ENCODE data around the gene STC2. TPM values are rescaled to one million over a fixed set of nuclear protein-coding genes. Genes with fewer than 3 reads are reported as not detected.

Gene STC2
- total RNA-seq, 1 experiment from 2014 or later = 57.0 TPM

DNA sequence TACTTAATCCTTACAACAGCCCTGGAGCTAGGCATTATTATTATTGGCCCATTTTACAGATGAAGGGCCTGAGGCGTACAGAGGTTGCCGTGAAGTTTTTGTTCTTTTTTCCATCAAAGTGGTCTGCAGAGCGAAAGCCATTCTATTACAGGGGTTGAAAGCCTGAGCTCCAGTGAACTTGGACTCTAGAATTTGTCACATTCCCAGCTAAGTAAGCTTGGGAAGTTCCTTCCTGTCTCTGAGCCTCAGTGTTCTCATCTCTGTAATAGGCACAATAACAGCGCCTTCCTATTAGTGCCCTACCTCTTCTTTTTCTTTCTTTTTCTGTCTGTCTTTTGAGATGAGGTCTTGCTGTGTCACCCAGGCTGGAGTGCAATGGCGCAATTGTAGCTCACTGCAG is 49.0 kb downstream of the STC2 start:
- Mint-ChIP-seq H3K4me3 (no peak overlapping the region), H3K4me1 (peaks cover 6% of the 10 kb centered on the region), H3K27me3 (ENCODE audit: low read depth) (peaks cover 42% of the 10 kb centered on the region)

GRCh38 chr5:173278641-173279040 is 49.6 kb downstream of the STC2 start:
- ATAC-seq (no peak), DNase-seq (ENCODE audit: low spot score) (no peak)
- CTCF ChIA-PET = interaction anchor here (0.9 to 1.8 kb wide), 2 partner anchors 16 to 294 kb away, joined by 3 to 4 read pairs; no protein-coding TSS in a partner anchor
- Mint-ChIP-seq H3K27me3 (ENCODE audit: low read depth) (peaks cover 36% of the 10 kb centered on the region), H3K27ac (no peak overlapping the region), H3K4me1 (peaks cover 6% of the 10 kb centered on the region), H3K36me3 (no peaks in the 10 kb centered on the region), H3K9me3 (peaks cover 4% of the 10 kb centered on the region; the same call in 1 of the 2 replicates), H3K4me3 (no peak overlapping the region)
- no peak for TF ChIP-seq CTCF (IDR thresholded peaks at IDR 0.05)
- POLR2A ChIA-PET = no interaction called here

More for the DNA sequence above, 49.0 kb downstream of the STC2 start:
- ChIA-PET CTCF (interaction anchor here (0.9 to 1.8 kb wide), 3 partner anchors 15 to 295 kb away, joined by 3 to 4 read pairs (median 3); no protein-coding TSS in a partner anchor), POLR2A (no interaction called here)
- Mint-ChIP-seq H3K9me3 (peaks cover 6% of the 10 kb centered on the region), H3K27ac (no peak overlapping the region), H3K36me3 (no peaks in the 10 kb centered on the region)
- no peak for TF ChIP-seq NR2C2 (CRISPR knock-in tag; IDR thresholded peaks at IDR 0.05)
- TF ChIP-seq TEAD1 (CRISPR knock-in tag; IDR thresholded peaks at IDR 0.05) = no peak
- no peak for TF ChIP-seq SMAD3 (CRISPR knock-in tag; IDR thresholded peaks at IDR 0.05; ENCODE audit: borderline replicate concordance)
- no peak for TF ChIP-seq JUN (CRISPR knock-in tag; IDR thresholded peaks at IDR 0.05)
- no peak for TF ChIP-seq SP1 (CRISPR knock-in tag; conservative IDR thresholded peaks at IDR 0.05)
- TF ChIP-seq NR1H2 (CRISPR knock-in tag; IDR thresholded peaks at IDR 0.05) = no peak
- TF ChIP-seq MXD4 (CRISPR knock-in tag; IDR thresholded peaks at IDR 0.05; ENCODE audit: borderline replicate concordance) = no peak
- TF ChIP-seq, protein P1, sequence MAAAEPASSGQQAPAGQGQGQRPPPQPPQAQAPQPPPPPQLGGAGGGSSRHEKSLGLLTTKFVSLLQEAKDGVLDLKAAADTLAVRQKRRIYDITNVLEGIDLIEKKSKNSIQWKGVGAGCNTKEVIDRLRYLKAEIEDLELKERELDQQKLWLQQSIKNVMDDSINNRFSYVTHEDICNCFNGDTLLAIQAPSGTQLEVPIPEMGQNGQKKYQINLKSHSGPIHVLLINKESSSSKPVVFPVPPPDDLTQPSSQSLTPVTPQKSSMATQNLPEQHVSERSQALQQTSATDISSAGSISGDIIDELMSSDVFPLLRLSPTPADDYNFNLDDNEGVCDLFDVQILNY (CRISPR knock-in tag; IDR thresholded peaks at IDR 0.05) = no peak
- no peak for TF ChIP-seq NR3C1 (CRISPR knock-in tag; conservative IDR thresholded peaks at IDR 0.05; ENCODE audit: low read depth)
- TF ChIP-seq, protein P2, sequence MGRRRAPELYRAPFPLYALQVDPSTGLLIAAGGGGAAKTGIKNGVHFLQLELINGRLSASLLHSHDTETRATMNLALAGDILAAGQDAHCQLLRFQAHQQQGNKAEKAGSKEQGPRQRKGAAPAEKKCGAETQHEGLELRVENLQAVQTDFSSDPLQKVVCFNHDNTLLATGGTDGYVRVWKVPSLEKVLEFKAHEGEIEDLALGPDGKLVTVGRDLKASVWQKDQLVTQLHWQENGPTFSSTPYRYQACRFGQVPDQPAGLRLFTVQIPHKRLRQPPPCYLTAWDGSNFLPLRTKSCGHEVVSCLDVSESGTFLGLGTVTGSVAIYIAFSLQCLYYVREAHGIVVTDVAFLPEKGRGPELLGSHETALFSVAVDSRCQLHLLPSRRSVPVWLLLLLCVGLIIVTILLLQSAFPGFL (CRISPR knock-in tag; IDR thresholded peaks at IDR 0.05; ENCODE audit: borderline replicate concordance) = no peak
- TF ChIP-seq, protein P3, sequence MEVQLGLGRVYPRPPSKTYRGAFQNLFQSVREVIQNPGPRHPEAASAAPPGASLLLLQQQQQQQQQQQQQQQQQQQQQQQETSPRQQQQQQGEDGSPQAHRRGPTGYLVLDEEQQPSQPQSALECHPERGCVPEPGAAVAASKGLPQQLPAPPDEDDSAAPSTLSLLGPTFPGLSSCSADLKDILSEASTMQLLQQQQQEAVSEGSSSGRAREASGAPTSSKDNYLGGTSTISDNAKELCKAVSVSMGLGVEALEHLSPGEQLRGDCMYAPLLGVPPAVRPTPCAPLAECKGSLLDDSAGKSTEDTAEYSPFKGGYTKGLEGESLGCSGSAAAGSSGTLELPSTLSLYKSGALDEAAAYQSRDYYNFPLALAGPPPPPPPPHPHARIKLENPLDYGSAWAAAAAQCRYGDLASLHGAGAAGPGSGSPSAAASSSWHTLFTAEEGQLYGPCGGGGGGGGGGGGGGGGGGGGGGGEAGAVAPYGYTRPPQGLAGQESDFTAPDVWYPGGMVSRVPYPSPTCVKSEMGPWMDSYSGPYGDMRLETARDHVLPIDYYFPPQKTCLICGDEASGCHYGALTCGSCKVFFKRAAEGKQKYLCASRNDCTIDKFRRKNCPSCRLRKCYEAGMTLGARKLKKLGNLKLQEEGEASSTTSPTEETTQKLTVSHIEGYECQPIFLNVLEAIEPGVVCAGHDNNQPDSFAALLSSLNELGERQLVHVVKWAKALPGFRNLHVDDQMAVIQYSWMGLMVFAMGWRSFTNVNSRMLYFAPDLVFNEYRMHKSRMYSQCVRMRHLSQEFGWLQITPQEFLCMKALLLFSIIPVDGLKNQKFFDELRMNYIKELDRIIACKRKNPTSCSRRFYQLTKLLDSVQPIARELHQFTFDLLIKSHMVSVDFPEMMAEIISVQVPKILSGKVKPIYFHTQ (CRISPR knock-in tag; IDR thresholded peaks at IDR 0.05) = no peak
- no peak for TF ChIP-seq ZNF138 (CRISPR knock-in tag; conservative IDR thresholded peaks at IDR 0.05)
- TF ChIP-seq ZNF416 (CRISPR knock-in tag; IDR thresholded peaks at IDR 0.05) = no peak
- no peak for DNase-seq (ENCODE audit: low spot score)
- ATAC-seq = no peak

DNA sequence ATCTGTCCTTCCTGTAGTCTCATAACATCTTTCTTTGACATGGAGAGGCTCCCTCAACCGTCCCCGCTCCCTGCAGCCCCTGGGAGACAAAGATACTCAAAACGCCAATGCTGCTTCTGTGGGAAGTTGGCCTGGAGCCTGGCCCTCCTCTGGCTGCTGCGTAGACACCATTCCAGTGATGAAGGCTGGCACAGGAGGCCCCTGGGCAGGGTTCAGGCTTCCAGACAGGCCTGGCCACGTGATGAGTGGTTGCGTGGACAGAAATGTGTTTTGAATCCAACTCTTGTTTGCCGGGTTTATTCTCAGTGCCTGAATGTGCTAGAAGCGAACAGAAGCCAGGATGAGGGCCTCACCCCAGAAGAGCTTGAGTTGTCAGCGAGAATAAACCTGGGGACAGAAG is 50.0 kb downstream of the STC2 start:
- CTCF ChIA-PET = interaction anchor here (0.9 to 1.8 kb wide), 2 partner anchors 16 to 294 kb away, joined by 3 to 4 read pairs; no protein-coding TSS in a partner anchor
- no peak for DNase-seq (ENCODE audit: low spot score)
- no peaks in the 10 kb centered on the region for H3K36me3 Mint-ChIP-seq
- no peak overlapping the region for H3K4me3 Mint-ChIP-seq
- ATAC-seq = no peak
- POLR2A ChIA-PET = no interaction called here
- H3K4me1 Mint-ChIP-seq = peaks cover 6% of the 10 kb centered on the region
- peaks cover 32% of the 10 kb centered on the region for H3K27me3 Mint-ChIP-seq (ENCODE audit: low read depth)
- H3K9me3 Mint-ChIP-seq = peaks cover 4% of the 10 kb centered on the region; the same call in 1 of the 2 replicates
- no peak overlapping the region for H3K27ac Mint-ChIP-seq
- TF ChIP-seq, protein P4, sequence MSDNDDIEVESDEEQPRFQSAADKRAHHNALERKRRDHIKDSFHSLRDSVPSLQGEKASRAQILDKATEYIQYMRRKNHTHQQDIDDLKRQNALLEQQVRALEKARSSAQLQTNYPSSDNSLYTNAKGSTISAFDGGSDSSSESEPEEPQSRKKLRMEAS (CRISPR knock-in tag; IDR thresholded peaks at IDR 0.05) = no peak
- TF ChIP-seq PRRX2 (CRISPR knock-in tag; IDR thresholded peaks at IDR 0.05) (no peak), MXD4 (CRISPR knock-in tag; IDR thresholded peaks at IDR 0.05; ENCODE audit: borderline replicate concordance) (no peak), ATF3 (CRISPR knock-in tag; conservative IDR thresholded peaks at IDR 0.05) (no peak)
- TF ChIP-seq, protein P5, sequence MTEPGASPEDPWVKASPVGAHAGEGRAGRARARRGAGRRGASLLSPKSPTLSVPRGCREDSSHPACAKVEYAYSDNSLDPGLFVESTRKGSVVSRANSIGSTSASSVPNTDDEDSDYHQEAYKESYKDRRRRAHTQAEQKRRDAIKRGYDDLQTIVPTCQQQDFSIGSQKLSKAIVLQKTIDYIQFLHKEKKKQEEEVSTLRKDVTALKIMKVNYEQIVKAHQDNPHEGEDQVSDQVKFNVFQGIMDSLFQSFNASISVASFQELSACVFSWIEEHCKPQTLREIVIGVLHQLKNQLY (CRISPR knock-in tag; IDR thresholded peaks at IDR 0.05) = no peak
- TF ChIP-seq, protein P1 (CRISPR knock-in tag; IDR thresholded peaks at IDR 0.05) = no peak

Data from WTC11 (cell line).